CD1c-positive myeloid dendritic cell (primary cell): ENCODE results near the gene TMEM51.
A peak's percentile ranks its signal among the peaks of the same experiment; 100 is the strongest.
"Not testable (repeated sequence)": the region's sequence is repeated elsewhere in the genome, so short reads cannot be mapped to it uniquely, and the experiment has no call there.

ENCODE experiments used
- DNase-seq: peaks from one replicate; pipeline ENCODE4 v3.0.0-alpha.2; 2016; ENCODE audit errors: extremely low spot score

Gene TMEM51

DNA sequence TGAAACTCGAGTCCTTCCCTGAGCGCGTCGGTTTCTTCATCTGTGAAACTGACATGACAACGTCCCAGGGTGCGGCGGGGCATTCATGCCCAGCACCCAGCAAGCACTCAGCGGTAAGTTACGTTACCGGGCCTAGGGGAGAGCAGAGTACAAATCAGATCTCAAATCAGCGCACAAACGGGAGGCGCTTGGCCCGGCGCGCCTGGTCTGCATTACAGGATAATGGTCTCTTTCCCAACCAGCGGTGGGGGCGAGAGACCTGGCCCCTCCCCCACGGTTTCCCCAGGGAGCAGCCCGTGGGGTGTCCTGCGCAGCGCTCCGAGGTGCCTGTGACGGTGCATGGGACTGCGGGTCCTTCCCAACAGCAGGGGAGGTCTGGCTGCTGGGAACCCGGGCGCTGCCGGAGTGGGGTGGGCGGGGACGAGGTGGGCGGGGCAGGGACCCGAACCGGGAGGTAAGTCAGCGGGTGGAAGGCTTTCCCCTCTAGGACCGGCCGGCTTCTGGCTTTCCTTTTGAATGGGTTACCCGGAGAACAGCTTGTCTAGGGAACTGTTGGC lies 1.0 kb downstream of the TMEM51 start:
- no peak for DNase-seq

DNA sequence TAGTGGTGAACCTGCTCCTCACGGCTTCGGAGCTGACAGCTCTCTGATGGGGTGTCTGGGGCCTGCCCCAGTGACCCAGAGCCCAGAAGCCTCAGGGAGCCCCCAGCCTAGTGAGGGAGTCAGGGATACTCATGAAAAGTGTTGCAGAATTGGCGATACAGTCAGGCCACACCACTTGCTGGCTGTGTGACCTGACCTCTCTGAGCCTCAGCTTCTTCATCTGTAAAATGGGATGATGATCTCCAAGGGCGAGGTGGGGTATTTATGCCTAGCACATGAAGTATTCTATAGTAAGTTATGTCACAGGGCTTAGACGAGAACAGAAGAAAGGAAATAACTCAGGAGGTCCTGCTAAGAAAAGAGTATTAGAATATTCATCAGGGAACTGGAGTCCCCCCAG lies 1.6 kb downstream of the TMEM51 start:
- no peak for DNase-seq

DNA sequence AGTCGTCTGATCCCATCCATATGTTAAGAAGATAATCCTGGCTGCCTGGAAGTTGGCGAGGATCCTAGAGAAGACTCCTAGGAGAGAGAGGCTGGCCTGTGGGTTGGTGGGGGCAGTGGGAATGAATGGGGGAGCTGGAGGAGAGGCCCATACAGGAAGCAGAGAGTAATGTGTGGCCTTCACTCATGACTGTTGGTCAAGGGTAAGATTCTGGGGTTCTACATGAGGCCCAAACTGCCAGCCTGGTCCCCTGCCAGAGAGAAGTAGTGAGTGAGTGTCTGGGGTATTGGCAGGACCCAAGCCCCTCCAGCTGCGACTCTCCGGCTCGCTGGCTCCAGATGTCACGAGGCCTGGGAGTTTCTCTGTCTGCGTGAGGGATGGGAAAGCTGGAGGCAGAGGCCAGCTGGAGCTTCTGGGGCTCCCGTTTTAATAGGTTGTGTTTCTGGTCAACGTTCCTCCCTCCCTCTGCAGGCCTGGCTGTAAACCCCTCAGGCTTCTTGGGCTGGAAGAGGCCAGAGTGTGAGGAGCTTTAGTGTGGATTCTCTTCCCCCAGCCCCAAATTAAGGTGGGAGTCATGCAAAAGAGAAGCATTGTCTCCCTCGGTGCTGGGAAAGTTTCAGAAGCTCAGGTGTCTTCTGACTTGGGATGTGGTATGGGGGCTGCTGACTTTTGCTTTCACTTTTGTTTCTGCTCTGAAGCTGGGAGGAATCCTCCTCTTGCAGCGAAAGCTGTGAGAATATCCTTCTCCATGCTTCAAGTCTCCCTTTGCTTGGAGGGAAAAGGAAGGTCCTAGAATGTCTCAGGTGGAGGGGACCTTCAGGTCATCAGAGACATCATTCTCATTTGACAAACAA lies 2.6 kb downstream of the TMEM51 start:
- DNase-seq: no peak

DNA sequence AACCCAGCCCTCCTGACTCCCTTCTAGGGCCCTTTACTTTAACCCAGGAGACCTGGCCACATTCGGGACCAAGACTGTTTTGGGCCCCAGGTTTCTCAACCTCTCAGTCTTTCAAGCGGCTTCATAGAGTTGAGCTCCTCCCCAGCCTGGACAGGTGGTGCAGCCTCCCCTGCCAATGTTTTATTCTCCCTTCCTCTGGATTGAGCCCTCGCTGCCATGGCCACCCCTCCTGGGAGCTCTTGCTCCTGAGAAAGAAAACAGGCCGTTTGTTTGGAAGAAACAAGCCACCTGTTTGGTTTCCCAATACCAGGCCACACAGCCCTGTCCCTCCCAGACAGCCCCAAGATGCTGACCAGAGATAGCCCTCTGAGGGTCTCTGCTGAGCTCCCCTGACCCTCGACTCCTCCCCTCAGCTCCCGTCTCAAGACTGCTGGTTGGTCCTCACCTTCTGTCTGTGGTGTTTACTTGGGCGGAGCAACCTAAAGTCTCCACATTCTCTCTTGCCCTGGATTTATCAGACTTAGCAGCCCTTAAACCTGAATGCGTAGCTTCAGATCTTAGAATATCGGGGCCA lies 3.3 kb downstream of the TMEM51 start:
- DNase-seq: no peak

DNA sequence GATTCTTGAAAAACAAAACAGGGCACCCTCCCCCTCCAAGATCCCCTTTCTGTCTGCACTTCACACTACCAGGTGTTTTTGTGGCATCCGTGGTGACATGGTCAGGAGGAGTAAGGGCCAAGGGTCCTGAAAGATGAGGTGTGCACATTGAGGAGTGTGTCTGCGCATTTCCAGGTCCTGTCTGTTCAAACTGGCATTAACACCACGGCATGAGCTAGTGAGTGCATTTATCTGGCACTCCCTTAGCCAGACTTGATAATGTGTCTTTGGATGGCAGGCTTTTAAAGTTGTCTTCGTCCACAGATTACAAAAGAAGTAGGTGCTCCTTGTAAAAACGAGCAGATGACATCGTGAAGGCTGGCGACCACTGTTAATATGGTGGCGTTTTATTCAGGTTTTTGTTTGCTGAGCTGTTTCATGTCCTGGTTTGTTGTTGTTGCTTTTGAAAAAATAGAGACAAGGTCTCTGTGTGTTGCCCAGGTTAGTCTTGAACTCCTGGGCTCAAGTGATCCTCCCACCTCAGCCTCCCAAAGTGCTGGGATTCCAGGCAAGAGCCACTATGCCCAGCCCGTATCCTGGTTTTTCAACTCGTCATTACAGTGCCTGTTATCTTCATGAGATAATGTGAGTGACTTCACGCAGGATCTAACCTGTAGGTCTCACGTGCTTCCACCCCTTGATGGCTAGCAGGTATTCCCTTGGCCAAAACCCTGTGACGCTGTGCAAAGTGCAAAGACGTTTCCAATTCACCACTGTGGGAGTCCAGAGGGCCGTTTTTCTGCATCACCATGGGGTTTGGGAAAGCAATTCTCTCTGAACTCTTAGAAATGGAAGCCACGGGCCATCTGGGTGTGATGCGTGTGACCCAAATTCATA lies 4.2 kb downstream of the TMEM51 start:
- DNase-seq: no peak

DNA sequence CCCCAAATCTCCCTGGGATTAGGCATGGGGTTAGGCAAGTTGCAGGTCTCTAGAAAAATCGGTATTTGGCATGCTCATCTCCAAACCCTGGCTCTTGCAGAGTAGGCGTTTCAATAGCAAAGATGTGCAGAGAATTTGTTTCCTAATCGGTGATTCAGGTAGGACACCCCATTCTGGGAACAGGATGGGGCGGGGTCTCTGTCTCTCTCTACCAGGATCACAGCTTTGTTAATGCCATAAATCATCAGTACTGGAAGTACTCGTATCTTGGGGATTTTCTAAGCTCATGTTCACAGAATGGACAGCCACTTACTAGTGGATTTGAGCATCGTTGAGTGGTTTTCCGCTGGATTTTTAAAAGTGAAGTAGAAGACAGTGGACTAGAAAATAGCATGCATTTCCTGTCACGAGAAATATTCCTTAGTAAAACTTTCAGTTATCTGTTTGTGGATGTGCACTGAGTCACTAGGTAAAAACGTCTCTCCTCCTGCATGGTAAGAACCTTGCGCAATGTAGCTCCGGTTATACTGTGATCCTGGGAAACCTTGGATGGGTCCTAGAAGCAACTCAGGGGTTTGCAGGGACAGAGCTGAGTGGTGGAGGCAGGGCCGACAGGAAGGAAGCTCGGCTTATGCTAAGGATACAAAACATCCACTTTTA lies 5.1 kb downstream of the TMEM51 start:
- no peak for DNase-seq

DNA sequence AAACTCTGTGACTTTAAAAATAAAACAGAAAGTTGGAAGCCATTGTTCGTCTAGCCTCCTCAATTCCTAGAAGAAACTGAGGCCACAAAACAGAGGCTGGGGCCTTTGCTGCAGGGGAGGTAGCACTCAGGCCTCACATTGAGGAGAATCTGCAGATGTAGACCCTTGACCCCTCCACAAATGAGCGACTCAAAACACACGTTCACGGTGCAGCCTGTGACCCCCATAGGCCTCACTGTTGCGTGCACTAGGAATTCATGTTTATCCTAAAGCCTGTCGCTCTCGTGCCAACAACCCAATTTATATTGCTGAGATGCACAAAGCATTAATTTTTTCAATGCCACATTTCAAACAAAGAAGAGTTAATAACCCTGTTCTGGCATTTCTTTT lies 5.6 kb downstream of the TMEM51 start:
- DNase-seq: no peak

DNA sequence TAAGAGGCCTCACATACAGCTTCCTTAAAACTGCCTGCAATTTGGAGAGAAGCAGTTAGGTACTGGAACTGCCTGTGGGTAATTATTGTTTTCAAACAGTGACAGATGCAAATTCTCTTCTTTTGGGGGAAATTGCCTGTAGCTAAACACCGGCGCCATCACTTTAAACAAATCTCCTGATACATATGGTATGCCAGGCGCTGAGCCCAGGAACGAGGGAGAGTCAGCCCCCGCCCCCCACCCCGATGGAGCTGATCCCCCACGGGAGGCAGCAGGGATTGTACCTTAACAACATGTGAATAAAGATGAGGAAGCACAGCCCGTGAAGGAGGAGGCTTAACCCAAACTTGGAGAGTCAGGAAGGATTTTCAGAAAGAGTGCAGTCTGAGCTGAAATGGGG lies 7.1 kb downstream of the TMEM51 start:
- DNase-seq: no peak

DNA sequence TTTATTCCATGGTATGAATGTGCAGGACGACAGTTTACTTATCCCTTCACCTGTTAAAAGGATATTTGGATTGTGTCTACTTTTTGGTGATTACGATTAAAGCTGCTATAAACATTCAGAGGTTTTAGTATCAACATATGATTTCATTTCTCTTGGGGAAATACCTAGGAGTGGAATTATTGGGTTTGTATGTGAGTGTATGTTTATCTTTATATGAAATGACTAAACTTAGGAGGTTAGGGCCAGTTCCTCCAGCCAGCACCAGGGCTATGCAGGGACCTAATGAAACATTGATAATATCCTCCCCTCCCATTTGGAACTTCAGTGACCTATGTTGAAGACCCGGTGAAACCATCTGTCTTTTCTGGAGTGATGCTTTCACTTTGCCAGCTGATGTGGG lies 13.8 kb downstream of the TMEM51 start:
- DNase-seq: no peak

DNA sequence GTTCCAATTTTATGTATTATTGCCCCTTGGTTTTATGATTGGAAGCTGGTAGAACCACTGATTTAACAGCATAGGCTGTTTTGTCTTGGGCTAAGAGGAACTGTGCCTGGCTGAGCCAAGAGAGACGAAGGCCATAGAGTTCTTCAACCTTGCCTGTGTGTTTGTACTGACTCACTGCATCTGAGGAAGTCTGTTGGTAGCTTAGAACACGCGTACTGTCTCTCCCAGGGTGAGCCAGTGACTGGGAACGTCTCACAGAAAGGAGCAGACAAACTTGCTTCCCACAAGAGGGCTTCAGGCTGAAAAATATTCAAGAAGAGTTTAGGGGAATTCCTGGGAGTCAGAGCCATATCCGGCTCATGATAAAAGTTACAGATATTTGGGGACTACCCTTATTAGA lies 14.9 kb downstream of the TMEM51 start:
- peak; percentile 83 for DNase-seq

DNA sequence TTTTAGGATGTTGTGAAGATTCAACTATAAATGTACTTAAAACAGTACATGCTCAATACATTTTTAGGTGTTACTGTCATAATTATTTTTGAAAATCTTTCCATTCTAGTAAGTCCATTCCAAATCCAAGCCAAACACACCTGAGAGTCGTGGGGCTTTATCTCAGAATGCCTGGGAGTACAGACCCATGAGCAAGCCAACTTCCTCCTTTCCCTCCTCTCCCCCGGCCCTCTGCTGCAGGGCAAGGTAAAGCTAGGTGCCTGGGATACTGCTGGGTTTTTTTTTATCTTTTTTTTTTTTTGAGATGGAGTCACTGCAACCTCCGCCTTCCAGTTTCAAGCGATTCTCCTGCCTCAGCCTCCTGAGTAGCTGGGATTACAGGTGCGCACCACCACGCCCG lies 16.5 kb downstream of the TMEM51 start:
- DNase-seq: no peak

DNA sequence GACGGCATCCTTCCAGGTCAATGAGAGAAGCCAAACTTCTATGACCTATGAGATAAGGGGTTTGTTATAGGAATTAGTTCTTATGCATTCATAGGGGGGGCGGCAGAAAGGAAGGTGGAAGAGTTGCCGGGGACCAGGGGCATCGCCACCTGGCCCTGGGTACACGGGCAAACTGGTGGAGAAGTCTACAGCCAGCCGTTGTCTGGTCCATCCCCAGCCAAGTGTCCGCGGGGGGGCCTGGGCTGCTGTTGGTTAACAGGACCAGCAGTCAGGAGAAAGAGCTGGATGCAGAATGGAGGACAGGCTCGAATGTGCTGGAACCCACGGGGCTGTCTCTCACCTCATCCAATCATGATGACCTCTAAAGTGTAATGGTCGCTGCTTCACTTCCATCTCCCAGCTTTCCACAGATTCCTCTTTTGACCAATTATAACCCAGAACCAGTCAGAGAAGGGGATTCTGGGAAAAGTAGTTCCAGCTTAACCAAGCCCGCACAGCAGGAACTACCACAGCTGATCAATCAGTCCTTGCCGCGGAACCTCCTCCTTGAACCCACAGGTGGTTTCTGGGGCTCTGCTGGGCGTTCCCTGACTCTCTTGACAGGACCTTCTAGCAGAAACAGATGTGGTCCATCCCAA lies 17.8 kb downstream of the TMEM51 start:
- no peak for DNase-seq

DNA sequence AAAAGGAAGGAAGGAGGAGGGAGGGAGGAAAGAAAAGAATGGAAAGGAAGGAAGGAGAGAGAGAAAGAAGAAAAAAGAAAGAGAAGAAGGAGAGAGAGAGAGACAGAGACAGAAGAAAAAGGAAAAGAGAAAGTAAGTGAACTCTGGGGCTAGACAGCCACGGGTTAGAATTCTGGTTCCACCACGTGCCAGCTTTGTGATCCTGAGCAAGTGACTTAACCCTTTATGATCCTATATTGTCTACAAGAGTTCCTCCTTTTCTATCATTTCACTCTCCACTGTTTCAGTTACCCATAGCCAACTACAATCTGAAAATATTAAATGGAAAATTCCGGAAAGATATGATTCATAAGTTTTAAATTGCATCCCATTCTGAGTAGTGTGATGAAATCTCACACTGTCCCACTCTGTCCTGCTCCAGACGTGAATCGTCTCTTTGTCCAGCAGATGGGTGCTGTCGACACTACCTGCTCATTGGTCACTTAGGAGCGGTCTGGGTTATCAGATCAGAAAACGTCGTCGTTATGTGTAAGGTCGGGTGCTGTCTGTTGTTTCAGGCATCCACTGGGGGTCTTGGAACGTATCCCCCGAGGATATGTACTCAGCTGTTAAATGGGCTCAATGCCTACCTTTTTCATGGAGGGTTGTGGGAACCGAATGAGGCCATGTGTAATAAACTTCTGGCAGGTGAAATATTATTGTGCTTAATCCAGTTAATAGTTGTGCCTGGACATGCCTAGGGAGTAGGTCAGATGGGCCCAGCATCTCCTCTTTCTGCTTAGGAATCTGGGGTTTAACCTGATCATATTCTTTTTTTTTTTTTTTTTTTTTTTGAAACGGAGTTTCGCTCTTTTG lies 19.1 kb downstream of the TMEM51 start:
- no peak for DNase-seq

DNA sequence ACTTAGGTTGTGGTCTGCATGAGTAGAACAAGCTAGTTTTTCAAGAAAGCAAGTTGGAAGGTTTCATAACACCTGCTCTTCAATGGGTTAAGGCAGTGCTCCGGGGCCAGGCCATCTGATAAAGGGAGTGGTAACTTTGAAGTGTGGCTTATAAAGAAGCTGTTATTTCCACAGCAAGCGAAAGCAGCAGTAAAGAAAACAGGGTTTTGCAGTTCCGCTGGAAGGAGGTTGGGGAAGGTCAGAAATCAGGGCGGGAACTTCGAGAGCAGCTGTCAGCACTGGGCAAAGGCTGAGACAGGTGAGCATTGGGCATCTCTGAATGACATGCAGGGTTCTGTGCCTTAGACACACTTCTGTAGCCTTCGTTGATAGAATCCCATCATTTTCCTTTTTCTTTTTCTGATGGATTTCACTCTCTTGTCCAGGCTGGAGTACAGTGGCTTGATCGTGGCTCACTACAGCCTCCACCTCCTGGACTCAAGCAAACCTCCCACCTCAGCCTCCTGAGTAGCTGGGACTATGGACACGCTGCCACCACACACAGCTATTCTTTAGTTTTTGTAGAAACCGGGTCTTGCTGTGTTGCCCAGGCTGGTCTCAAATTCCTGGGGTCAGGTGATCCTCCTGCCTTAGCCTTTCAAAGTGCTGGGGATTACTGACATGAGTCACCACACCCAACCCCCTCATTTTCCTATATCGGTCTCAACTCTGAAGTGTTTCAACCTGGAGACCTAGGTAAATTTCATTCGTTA lies 20.5 kb downstream of the TMEM51 start:
- no peak for DNase-seq

DNA sequence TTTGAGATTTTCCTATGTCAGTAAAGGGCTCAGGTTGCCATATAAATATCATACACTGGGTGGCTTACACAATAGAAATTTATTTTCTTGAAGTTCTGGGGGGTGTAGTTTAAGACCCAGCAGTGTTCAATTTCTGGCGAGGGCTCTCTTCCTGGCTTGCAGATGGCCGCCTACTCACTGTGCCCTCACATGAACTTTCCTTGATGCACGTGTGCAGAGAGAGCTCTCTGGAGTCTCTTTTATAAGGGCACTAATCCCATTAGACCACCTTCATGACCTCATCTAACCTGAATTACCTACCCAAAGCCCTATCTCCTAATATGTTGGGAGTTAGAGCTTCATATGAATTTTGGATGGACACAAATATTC lies 21.1 kb downstream of the TMEM51 start:
- DNase-seq: no peak

DNA sequence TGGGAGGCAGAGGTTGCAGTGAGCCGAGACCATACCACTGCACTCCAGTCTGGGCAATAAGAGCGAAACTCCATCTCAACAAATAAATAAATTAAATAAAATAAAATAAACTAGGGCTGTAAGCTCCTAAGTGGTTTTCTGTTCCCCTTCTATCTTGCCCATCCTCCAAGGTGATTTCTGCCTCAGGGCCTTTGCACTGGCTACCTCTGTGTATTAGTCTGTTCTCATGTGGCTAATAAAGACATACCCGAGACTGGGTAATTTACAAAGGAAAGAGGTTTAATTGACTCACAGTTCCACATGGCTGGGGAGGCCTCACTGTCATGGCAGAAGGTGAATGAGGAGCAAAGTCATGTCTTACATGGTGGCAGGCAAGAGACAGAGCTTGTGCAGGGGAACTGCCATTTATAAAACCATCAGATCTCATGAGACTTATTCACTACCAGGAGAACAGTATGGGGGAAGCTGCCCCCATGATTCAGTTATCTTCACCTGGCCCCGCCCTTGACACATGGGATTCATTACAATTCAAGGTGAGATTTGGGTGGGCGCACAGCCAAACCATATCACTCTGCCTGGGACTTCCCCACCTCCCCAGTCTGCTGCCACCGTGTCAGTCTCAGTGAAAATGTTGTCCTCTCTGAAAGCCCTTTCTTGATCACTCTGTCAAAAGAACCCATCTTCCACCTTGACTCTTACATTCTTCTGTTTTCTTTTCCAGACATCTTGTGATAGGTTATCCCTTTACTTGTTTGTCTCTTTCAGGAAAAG lies 22.0 kb downstream of the TMEM51 start:
- not testable (repeated sequence) for DNase-seq

DNA sequence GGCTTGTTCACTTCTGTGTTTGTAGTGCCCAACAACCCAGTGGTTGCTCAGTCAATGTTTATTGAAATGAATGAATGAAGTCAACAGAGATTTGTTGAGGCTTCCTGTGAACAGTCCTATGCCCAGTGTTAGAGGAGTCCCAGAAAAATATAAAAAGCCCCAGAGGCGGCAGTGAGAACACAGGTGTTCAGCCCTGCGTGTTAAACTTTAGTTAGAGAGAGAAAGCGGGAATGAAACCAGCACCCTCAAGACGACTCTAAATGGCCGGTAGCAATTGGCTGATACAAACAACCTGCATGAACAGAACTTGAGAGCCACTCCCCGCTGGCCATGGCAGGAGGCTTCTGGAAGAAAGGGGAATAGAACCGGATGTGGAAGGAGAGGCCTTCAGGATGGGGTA lies 22.6 kb downstream of the TMEM51 start:
- DNase-seq: no peak

DNA sequence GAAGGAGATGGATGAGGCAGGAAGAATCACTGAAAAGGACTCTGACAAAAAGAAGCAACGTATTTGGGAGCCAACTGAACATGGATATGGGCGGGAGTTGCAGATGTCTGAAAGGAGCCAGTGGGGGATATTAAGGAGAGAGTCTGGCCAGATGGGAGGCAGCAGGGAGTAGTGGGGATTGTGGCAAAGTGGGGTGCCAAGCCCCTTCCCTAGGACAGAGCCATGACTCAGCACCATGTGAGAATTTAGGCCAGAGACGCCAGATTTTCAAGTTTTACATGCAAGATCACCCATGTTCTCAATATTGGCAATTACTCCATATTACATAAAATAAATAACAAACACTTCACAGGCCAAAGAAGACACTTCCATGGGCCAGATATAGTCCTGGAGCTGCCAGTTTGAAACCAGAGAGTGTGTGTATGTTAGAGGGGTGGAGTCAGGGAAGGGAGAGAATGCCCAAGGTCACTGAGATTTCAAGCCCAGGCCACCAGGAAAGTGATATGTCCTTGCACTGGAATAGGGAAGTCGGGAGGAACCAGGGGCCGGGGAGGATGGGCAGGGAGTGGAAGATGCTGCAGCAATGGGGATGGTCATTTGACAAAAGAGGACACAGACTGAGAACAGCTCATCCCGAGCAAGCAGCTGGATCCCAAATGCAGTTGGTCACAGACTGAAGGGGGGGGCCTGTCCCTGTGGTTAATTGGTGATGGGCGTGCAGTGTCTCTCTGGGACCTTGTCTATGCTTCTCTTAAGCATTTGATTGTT lies 23.5 kb downstream of the TMEM51 start:
- DNase-seq: peak; percentile 45
